ENCODE data around the gene SEMA3E.

GRCh38 chr7:83617858-83618257, 31.1 kb downstream of the SEMA3E start:
- TF ChIP-seq CTCF (IDR thresholded peaks at IDR 0.05) = no peak
- TF ChIP-seq POLR2A (IDR thresholded peaks at IDR 0.05) = no peak

Measured in thyroid gland (tissue), 4 donors.